ENCODE data around the gene ALDH2.
"Not testable (repeated sequence)": the region's sequence is repeated elsewhere in the genome, so short reads cannot be mapped to it uniquely, and the experiment has no call there.

The ALDH2 gene

GRCh38 chr12:111759991-111760390, 6.7 kb upstream of the ALDH2 start:
- no peak for DNase-seq

GRCh38 chr12:111761099-111761498, 5.6 kb upstream of the ALDH2 start:
- no peak for DNase-seq

DNA sequence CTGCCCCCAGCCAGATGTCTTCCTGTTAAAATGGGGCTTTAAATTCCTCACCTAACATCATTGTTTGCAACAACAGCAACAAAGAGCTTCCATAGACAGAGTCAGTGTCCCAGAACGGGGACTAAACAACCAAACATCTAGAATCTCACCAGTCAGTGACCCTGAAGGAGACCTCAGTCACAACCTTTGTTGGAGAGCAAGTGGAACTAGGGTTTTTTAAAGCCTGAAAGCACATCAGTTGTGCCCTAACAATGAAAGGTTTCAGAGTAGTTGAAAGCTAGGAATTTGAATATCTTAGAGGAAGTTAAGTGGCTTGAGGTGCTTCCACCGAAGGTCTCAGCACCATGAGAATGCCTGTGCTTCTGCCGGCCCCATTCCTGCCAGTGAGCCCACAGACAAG, 5.0 kb upstream of the ALDH2 start:
- DNase-seq, result no peak

- DNase-seq, result not testable (repeated sequence)
Observed at GRCh38 chr12:111763552-111763951, 3.2 kb upstream of the ALDH2 start.

DNA sequence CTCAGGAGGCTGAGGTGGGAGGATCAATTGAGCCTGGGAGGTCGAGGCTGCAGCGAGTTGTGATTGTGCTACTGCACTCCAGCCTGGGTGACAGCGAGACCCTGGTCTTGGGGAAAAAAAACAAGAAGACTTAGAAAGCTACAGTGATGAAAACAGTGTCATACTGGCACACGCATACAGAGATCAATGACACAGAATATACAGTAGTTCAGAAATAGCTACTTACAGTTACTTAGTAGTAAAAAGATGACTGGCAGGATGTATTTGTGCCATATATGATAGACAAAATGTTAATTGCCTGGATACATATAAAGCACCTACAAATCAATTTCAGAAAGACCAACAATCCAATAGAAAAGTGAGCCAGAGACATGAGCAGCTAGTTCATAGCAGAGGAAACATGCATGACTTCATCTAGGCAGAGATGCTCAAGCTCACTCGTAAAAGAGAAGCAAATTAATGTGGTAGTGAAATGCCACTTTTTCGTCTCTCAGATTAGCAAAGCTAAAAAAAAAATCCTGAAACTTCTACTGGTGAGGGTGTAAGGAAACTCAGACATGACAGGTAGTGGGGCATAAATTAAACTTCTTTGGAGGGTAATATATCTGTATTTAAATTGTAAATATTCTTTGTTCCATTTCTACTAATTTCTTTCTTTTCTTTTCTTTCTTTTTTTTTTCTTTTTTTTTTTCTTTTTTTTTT, 2.5 kb upstream of the ALDH2 start:
- no peak for DNase-seq

DNA sequence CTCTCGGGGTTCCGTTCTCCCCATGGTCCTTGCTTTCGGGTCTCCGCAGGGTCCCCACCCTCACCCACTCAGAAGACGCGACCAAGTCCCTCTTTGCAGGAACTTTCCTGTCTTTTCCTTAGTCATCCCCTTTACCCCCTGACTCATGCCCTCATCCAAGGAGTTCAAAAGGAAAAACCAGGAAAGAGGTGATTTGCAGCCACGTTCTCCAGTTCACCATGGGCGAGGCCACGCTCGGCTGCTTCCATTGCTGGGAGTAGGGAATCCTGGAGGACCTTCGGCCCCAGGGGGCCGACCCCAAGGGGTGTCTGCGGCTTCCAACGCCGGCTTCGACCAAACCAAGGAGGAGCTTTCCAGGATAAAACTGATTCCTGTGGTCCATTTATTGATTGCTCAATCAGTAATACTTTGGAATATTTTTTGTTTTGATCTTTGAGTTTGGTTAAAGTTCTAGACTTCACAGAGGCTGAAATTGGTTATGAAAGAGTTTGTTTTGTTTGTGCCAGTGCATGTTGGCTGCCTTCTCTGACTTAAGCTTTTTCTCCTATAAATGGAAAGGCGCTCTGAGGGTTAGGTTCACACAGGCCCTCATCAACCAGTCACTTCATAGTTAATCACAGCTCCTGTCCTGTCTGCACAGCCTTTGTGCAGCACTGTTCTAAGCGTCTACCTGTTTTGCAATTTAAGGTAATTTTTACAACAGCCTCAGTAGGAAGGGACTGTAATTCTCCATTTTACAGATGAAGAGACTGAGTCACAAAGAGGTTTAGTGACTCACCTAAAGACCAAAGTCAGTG, 827 bp downstream of the ALDH2 start:
- no peak for DNase-seq

GRCh38 chr12:111768159-111768895, 1.6 kb downstream of the ALDH2 start:
- no peak for DNase-seq

DNA sequence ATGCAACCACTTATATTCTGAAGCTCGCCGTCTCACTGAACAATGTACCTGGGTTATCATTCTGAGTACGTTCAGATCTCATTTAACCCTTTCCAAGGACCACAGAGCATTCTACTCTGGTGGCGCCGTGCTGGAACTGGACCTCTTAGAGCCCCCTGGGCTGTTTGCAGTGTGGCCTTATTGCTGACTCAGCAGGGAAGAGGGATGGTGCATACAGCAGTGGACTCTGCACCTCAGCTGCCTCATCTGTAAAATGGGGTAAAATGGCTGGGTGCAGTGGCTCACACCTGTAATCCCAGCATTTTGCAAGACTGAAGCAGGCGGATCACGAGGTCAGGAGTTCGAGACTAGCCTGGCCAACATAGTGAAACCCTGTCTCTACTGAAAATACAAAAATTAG, 2.9 kb downstream of the ALDH2 start:
- DNase-seq, result no peak

DNA sequence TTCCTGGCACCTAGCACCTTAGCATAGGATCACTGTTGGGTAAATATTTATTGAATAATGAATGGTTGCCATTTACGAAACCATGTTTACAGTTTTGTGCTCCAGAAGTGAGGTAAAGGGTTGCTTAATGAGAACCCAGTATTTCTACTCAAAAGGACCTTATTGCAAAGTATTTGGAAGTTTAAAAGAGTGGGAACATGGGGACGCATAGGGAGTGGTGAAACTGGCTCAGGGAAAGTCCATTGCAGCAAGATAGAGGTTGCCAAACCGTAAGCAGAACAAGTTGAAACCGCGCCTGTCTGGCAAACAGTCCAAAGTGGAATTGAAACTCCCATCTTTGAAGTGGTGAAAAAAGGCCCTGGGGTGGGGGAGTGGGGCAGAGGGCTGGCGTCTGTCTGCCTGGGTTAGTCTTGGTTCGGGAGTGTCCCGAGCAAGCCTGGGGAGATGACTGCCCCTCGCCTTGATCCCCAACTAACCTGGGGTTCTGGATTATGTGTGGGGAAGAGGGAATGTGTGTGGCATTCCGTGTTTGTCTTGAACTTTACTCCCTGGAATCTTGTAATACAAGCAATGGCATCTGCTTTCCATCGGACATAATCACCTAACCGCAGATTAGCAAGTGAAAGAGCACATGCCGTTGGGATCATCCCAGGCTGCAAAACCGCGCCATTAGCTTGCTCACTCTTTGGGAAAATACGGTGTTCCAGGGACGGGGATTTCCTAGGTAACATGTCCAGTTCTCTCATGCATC, 7.2 kb downstream of the ALDH2 start:
- DNase-seq, result peak; percentile 36

GRCh38 chr12:111775205-111776193, 8.8 kb downstream of the ALDH2 start:
- peak; percentile 37 for DNase-seq

GRCh38 chr12:111776836-111777344, 10.2 kb downstream of the ALDH2 start:
- DNase-seq, result no peak

DNA sequence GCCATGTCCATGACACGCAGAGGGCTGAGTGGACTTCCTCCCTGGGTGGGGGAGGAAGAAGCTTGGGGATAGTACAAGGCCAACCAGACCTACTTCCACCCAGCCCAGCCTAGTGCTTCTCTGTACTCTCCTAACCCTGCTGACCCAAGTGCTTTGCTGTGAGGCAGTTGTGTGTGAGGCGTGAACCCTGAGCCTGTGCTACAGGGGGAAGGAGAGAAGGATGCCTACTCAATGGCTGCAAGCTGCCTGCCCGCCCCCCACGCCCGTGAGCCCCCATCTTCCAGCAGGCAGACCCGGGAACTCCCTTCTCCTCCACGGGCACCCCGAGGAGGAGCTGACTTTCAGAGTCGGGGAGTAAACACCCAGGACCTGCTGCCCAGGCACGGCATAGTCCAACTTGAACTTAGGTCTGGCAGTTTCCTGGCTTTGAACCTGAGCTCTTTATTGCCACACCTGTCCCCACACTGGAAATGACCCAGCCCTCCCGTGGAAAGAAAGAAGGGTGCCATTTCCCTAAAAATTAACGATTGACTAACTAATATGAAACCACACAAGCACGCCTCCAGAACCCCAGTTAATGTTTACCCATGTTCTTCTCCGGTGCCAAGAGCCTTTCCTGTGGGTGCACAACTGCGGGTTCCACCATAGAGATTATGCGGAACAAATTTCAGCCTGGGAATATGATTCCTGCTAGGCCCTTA, 10.8 kb downstream of the ALDH2 start:
- no peak for DNase-seq

DNA sequence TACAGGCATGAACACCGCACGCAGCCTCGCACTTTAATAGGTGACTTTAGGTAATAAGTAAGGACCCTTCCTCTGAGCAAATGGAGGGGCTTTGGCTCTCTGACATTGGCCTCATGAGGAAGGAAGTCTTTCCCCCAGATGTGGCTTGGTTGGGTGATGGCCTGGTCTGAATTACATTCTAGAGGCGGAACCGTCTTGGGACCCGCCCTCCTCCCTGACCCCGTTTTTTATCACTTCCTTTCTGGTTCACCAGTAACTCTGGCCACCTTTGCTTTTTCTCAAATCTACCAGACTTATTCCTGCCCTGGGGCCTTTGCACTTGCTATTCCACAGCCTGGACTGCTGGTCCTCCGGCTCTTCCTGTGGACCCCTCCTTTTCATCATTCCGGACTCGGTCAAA, 13.4 kb downstream of the ALDH2 start:
- no peak for DNase-seq

DNA sequence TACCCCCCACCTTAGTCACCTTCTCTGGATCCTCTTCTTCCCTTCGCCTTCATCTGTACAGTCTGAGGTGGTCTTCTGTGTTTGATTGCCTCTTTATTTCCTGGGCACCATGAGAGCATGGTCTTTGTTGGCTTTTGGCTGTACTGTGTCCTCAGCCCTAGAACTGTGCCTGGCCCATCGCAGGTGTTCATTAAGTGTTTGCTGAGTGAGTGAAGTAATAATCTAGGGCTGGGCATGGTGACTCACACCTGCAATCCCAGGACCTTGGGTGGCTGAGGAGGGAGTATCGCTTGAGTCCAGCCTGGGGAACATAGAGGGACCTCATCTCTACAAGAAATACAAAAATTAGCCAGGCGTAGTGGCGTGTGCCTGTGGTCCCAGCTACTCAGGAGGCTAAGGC, 13.9 kb downstream of the ALDH2 start:
- no peak for DNase-seq

- no peak for DNase-seq
Observed at GRCh38 chr12:111781085-111781658, 14.4 kb downstream of the ALDH2 start.

DNA sequence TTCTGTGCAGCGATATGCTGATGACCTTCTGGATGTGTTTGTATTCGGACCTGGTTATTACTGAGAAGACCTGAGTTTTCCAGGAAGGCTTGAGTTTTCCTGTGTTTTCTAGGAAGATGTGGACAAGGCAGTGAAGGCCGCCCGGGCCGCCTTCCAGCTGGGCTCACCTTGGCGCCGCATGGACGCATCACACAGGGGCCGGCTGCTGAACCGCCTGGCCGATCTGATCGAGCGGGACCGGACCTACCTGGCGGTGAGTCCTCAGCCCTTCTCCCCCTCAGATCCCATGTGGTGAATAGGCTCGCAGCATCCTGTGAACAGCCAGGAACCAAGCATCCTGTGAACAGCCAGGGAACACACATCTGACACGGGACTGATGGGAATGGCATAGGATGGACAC, 16.3 kb downstream of the ALDH2 start:
- DNase-seq, result no peak

DNA sequence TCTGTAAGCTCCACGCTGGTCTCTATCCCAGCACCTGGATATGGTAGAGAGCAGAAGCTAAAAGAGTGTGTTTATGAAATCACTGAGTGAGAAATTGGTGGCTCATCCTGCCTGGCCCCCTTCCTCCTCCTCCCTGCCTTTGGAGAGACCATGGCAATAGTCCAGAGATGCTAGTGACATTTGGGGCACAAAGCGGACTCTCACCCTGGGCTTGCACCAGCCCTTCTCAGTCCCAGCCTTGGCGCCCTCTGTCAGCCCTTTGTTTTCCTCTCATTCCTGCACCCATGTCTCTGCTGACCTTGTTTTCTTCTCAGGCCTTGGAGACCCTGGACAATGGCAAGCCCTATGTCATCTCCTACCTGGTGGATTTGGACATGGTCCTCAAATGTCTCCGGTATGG, 18.2 kb downstream of the ALDH2 start:
- DNase-seq, result no peak

- DNase-seq, result no peak
Observed at GRCh38 chr12:111785651-111786050, 18.9 kb downstream of the ALDH2 start.

DNA sequence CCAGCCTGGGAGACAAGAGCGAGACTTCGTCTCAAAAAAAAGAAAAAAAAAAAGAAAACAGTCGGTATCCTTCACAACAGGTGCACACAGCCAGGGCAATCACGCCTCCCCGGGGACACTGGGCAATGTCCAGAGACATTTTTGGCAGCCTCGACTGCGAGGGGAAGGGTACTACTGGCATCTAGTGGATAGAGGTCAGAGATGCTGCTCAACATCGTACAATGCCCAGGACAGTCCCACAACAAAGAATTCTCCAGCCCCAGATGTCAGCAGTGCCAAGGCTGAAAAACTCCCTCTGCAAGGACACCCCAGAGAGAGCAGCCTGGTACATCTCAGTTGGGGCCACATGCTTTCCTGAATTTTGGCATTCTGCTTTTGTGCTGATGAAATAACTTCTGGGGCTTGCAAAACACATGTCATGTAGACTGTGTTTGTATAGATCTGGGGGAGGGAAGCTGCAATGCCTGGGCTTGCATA, 21.5 kb downstream of the ALDH2 start:
- DNase-seq, result no peak

DNA sequence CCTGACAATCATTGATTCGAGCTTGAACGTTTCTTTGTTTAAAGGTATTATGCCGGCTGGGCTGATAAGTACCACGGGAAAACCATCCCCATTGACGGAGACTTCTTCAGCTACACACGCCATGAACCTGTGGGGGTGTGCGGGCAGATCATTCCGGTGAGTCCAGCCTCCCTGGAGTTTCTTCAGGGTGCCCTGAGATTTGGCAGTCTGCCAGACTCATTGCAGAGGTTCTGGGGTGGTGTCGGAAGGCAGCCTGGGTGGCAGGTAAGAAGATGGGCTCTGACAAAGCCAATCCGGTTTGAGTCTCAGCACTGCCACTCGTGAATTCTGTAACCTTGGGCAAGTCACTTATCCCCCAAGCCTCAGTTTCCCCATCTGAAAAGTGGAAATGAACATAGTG, 23.0 kb downstream of the ALDH2 start:
- no peak for DNase-seq
